PC-9 (cell line): ENCODE results near the gene TERB1. TPM values are rescaled to one million over a fixed set of nuclear protein-coding genes. Genes with fewer than 3 reads are reported as not detected.

Source experiments
- BruUV-seq: library from RNA; stranded (reverse); fragments of 400-500 nt; replicated peaks from 2 replicates; lab custom pipeline; 2021; lab: Mats Ljungman, UMichigan
- CTCF ChIA-PET: fragments of 300-600 bp; sonication (Branson Sonifier 250); formaldehyde crosslinking; loops from one replicate; lab custom pipeline; 2022; ENCODE audit warnings: antibody characterized with exemption; lab: Charles Lee
- POLR2A ChIA-PET: fragments of 300-600 bp; sonication (Branson Sonifier 250); formaldehyde crosslinking; loops from one replicate; lab custom pipeline; 2022; ENCODE audit warnings: antibody characterized with exemption; ENCODE audit not compliant: unreplicated experiment; lab: Charles Lee
- DNase-seq, 2 experiments: peaks; one replicate each; pipeline versions ENCODE4 v3.0.0 to v3.0.0-alpha.2; 2015 to 2022; ENCODE audit warnings: mixed read lengths in 1 of 2
- H2AFZ ChIP-seq: fragments of 200-600 bp; sonication (generic); 2 replicates; pipeline ENCODE4 v1.8.1; 2017; ENCODE audit warnings: antibody characterized with exemption
- H3F3A ChIP-seq: fragments of 200-600 bp; sonication (generic); 2 replicates; pipeline ENCODE4 v1.8.1; 2017; ENCODE audit warnings: antibody characterized with exemption, mild to moderate bottlenecking, low read depth; ENCODE audit not compliant: insufficient read depth
- H3K27ac ChIP-seq: fragments of 200-600 bp; sonication (generic); 2 replicates; pipeline ENCODE4 v1.6.1; 2016; ENCODE audit warnings: mixed run types
- H3K27me3 ChIP-seq: fragments of 200-600 bp; sonication (generic); 2 replicates; pipeline ENCODE4 v1.6.1; 2016; ENCODE audit warnings: low read depth, mixed run types; ENCODE audit not compliant: insufficient read depth
- H3K36me3 ChIP-seq: fragments of 200-600 bp; sonication (generic); 2 replicates; pipeline ENCODE4 v1.6.1; 2016; ENCODE audit warnings: low read depth, mixed run types
- H3K4me1 ChIP-seq: fragments of 200-600 bp; sonication (generic); replicated peaks from 2 replicates; pipeline ENCODE4 v1.6.1; 2016; ENCODE audit warnings: mixed run types; ENCODE audit not compliant: insufficient read depth
- H3K4me2 ChIP-seq: fragments of 200-600 bp; sonication (generic); 2 replicates; pipeline ENCODE4 v1.6.1; 2017; ENCODE audit warnings: mixed run types
- H3K4me3 ChIP-seq: fragments of 200-600 bp; sonication (generic); 2 replicates; pipeline ENCODE4 v1.6.1; 2016; ENCODE audit warnings: mixed run types
- H3K79me2 ChIP-seq: fragments of 200-600 bp; sonication (generic); 2 replicates; pipeline ENCODE4 v1.6.1; 2017; ENCODE audit warnings: low read depth, mixed run types
- H3K9me2 ChIP-seq: fragments of 200-600 bp; sonication (generic); 2 replicates; pipeline ENCODE4 v1.8.1; 2017; ENCODE audit warnings: mild to moderate bottlenecking; ENCODE audit not compliant: insufficient read depth
- H3K9me3 ChIP-seq: fragments of 200-600 bp; sonication (generic); 2 replicates; pipeline ENCODE4 v1.8.1; 2016; ENCODE audit warnings: low read depth; ENCODE audit not compliant: insufficient read depth
- H4K20me1 ChIP-seq: fragments of 200-600 bp; sonication (generic); 2 replicates; pipeline ENCODE4 v1.8.1; 2017; ENCODE audit not compliant: insufficient read depth
- EZH2 ChIP-seq: fragments of 200-600 bp; sonication (generic); IDR thresholded peaks from 2 replicates; pipeline ENCODE4 v1.8.0; 2017; ENCODE audit warnings: antibody characterized with exemption, low read depth
- intact Hi-C: fragments of 100-400 bp; cut with micrococcal nuclease; formaldehyde crosslinking; loops from one replicate; pipeline ENCODE4 v1.10.0; 2022; ENCODE audit not compliant: unreplicated experiment
- total RNA-seq: library from RNA; stranded (reverse); gene quantifications from 2 replicates; pipeline ENCODE4 v1.2.3, GENCODE V29; 2021
- TF ChIP-seq, protein P1 (sequence below): fragments of 200-600 bp; sonication (generic); conservative IDR thresholded peaks from 2 replicates; pipeline ENCODE4 v1.6.1; 2017; ENCODE audit warnings: mixed run types, antibody characterized with exemption, mild to moderate bottlenecking, moderate library complexity

The TERB1 gene
- total RNA-seq, 1 experiment from 2014 or later: not detected

DNA sequence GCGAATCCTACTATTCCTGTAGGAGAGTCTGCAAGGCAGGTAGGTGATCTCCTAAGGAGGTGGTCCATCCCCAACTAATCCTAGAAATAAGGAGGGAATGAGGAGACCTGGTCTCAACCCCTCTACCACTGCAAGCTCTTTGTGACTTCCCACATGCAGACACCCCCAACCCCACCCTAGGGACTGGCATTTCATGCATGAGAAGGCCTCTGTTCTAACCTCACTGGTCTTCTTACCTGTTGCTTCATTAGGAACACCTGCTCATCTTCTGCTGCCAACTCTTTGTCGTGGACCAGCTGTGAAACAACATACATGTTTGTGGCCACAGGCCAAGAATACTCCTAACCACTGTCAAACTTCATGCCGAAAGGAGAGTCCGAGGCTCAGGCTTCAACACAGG lies 72.6 kb downstream of the TERB1 start:
- Histone ChIP-seq H3K27me3 (no peaks in the 10 kb centered on the region), H3K36me3 (peaks cover 34% of the 10 kb centered on the region), H3K4me2 (no peak overlapping the region), H3K9me2 (no peaks in the 10 kb centered on the region), H4K20me1 (peaks cover 7% of the 10 kb centered on the region; the same call in 1 of the 2 replicates), H3K79me2 (no peaks in the 10 kb centered on the region), H3K9me3 (no peaks in the 10 kb centered on the region), H3F3A (peaks cover 16% of the 10 kb centered on the region; the same call in 1 of the 2 replicates), H3K4me3 (no peak overlapping the region), H2AFZ (no peak overlapping the region), H3K4me1 (no peaks in the 10 kb centered on the region), H3K27ac (no peak overlapping the region)
- POLR2A ChIA-PET: no interaction called here
- no TSS peak for BruUV-seq
- DNase-seq: no peak
- intact Hi-C loops: loop anchor here (1.0 to 5.0 kb wide), 3 partner anchors 67 to 144 kb away; no protein-coding TSS in a partner anchor
- CTCF ChIA-PET: interaction anchor here (0.6 to 1.3 kb wide), 6 partner anchors 9 to 310 kb away, joined by 3 to 5 read pairs (median 3); no protein-coding TSS in a partner anchor
- no peak for TF ChIP-seq EZH2
- TF ChIP-seq, protein P1, sequence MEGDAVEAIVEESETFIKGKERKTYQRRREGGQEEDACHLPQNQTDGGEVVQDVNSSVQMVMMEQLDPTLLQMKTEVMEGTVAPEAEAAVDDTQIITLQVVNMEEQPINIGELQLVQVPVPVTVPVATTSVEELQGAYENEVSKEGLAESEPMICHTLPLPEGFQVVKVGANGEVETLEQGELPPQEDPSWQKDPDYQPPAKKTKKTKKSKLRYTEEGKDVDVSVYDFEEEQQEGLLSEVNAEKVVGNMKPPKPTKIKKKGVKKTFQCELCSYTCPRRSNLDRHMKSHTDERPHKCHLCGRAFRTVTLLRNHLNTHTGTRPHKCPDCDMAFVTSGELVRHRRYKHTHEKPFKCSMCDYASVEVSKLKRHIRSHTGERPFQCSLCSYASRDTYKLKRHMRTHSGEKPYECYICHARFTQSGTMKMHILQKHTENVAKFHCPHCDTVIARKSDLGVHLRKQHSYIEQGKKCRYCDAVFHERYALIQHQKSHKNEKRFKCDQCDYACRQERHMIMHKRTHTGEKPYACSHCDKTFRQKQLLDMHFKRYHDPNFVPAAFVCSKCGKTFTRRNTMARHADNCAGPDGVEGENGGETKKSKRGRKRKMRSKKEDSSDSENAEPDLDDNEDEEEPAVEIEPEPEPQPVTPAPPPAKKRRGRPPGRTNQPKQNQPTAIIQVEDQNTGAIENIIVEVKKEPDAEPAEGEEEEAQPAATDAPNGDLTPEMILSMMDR: no peak

GRCh38 chr16:66728117-66728787 lies 73.1 kb downstream of the TERB1 start:
- no peak overlapping the region for H3K27ac ChIP-seq
- BruUV-seq: no TSS peak
- ChIA-PET CTCF (interaction anchor here (0.6 to 1.3 kb wide), 6 partner anchors 9 to 310 kb away, joined by 3 to 5 read pairs (median 3); no protein-coding TSS in a partner anchor), POLR2A (no interaction called here)
- no peaks in the 10 kb centered on the region for H3K9me2 ChIP-seq
- H3K9me3 ChIP-seq: no peaks in the 10 kb centered on the region
- peaks cover 30% of the 10 kb centered on the region for H3K36me3 ChIP-seq
- H3K4me2 ChIP-seq: no peak overlapping the region
- H3K4me1 ChIP-seq: no peaks in the 10 kb centered on the region
- no peak overlapping the region for H3K4me3 ChIP-seq
- peaks cover 7% of the 10 kb centered on the region; the same call in 1 of the 2 replicates for H4K20me1 ChIP-seq
- H3F3A ChIP-seq: peaks cover 16% of the 10 kb centered on the region; the same call in 1 of the 2 replicates
- peak in 1 of 2 experiments; percentile 48 for DNase-seq
- no peaks in the 10 kb centered on the region for H3K27me3 ChIP-seq
- no peak overlapping the region for H2AFZ ChIP-seq
- TF ChIP-seq, protein P1: peak; percentile 82
- TF ChIP-seq EZH2: no peak
- H3K79me2 ChIP-seq: no peaks in the 10 kb centered on the region
- intact Hi-C loops: loop anchor here (1.0 to 5.0 kb wide), 3 partner anchors 66 to 145 kb away; no protein-coding TSS in a partner anchor

- H3K9me3 ChIP-seq: no peaks in the 10 kb centered on the region
- H3K9me2 ChIP-seq: no peaks in the 10 kb centered on the region
- ChIA-PET CTCF (no interaction called here), POLR2A (no interaction called here)
- intact Hi-C loops: no loop called here
- H3K27me3 ChIP-seq: no peaks in the 10 kb centered on the region
- no peak overlapping the region for H3K27ac ChIP-seq
- no peaks in the 10 kb centered on the region for H4K20me1 ChIP-seq
- no peak for DNase-seq
- H3K4me3 ChIP-seq: no peak overlapping the region
- BruUV-seq: no TSS peak
- no peak overlapping the region for H3K4me2 ChIP-seq
- H3K4me1 ChIP-seq: no peaks in the 10 kb centered on the region
- H2AFZ ChIP-seq: no peak overlapping the region
- H3K79me2 ChIP-seq: no peaks in the 10 kb centered on the region
- peaks cover 12% of the 10 kb centered on the region; the same call in 1 of the 2 replicates for H3K36me3 ChIP-seq
- TF ChIP-seq, protein P1: no peak
- no peak for TF ChIP-seq EZH2
- peaks cover 4% of the 10 kb centered on the region; the same call in 1 of the 2 replicates for H3F3A ChIP-seq
These were observed 80.6 kb downstream of the TERB1 start for GRCh38 chr16:66720766-66721165.
